Esophagus squamous epithelium (tissue), 4 donors: Measurements from ENCODE around the gene ACTR2.

Experiments used
- CTCF ChIP-seq, 6 experiments: fragments of 450-650 bp in 4 of 6; fragments of 200-600 bp in 2 of 6; sonication (generic) in 2 of 6; IDR thresholded peaks; one replicate each; pipeline ENCODE4 v1.5.1; 2016 to 2019; ENCODE audit warnings: antibody characterized with exemption in 6 of 6, mild to moderate bottlenecking in 4 of 6, moderate library complexity in 4 of 6
- POLR2A ChIP-seq, 4 donors: fragments of 450-650 bp; IDR thresholded peaks; one replicate each; pipeline ENCODE4 v1.6.1; 2017; ENCODE audit warnings: antibody characterized with exemption in 4 of 4, mild to moderate bottlenecking in 4 of 4, moderate library complexity in 3 of 4

GRCh38 chr2:65314801-65315441 is 87.3 kb downstream of the ACTR2 start:
- TF ChIP-seq CTCF (IDR thresholded peaks at IDR 0.05) (no peak), POLR2A (IDR thresholded peaks at IDR 0.05) (no peak)
